IPS-15b (cell line): ENCODE results near the gene MARCHF3.

Experiments
- H3K27me3 ChIP-seq: one replicate; pipeline ENCODE4 v1.6.1; 2013; ENCODE audit warnings: low read length; ENCODE audit not compliant: control insufficient read depth, insufficient read depth
- H3K36me3 ChIP-seq: one replicate; pipeline ENCODE4 v1.6.1; 2013; ENCODE audit warnings: low read length; ENCODE audit not compliant: control insufficient read depth, insufficient read depth
- H3K4me1 ChIP-seq: one replicate; pipeline ENCODE4 v1.6.1; 2013; ENCODE audit warnings: mild to moderate bottlenecking, low read length; ENCODE audit not compliant: control insufficient read depth, insufficient read depth
- H3K4me3 ChIP-seq: one replicate; pipeline ENCODE4 v1.5.1; 2013; ENCODE audit warnings: low read depth, low read length
- H3K9ac ChIP-seq: one replicate; pipeline ENCODE4 v1.6.1; 2013; ENCODE audit warnings: low read depth, mild to moderate bottlenecking, low read length
- H3K9me3 ChIP-seq: one replicate; pipeline ENCODE4 v1.6.1; 2013; ENCODE audit warnings: mild to moderate bottlenecking, low read length; ENCODE audit not compliant: control insufficient read depth, insufficient read depth

MARCHF3 gene

DNA sequence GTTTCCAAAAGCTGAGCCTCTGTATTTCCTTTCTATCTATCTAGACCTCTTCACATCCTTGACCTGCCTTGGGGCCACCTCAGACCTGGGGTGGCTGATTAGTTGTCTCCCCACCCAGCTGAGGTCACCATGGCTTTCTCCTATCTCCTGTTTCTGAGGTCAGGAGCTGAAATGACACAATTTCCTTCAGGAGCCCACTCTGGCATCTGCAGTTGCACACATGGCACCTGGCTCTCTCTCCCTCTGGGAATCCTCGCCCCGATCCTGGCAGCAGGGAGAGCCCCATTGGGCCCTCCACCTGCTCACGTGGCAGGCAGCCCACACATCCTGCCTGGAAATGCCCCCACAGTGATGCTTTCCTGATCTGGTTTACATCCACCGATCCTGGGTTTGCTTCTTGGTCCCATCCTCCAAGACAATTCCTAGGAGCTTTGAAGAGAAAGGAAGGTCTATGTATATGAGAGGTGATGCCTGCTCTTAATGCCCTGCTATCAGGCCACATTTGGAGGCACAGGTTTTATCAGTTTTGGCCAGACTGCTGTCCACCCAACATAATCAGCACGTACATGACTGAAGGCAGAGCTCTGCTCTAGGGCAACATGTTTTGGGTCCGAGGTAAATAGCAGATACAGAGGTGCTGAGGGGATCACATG is 53.7 kb downstream of the MARCHF3 start:
- H3K4me1 ChIP-seq: peaks cover 3% of the 10 kb centered on the region

DNA sequence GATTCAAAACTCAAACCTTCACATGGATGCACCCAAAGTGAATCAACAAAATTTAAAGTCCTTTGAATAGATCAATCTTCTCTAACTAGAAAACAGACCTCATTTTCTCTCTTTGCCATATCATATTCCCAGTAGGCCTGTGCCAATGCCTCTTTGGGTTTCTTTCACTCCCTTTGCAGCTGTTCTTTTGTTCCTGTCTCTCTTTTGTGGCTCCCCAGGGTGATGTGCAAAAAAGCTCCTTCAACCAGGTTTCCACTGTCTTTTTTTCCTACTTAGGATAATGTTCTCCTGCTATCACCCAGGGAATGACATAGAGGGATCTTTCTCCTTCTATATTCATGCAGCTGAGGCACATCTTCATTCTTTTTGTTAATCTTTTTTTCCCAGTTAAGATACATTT is 54.6 kb downstream of the MARCHF3 start:
- H3K4me3 ChIP-seq: no peak overlapping the region
- H3K9me3 ChIP-seq: no peaks in the 10 kb centered on the region
- H3K4me1 ChIP-seq: peaks cover 3% of the 10 kb centered on the region
- H3K27me3 ChIP-seq: no peaks in the 10 kb centered on the region
- no peak overlapping the region for H3K9ac ChIP-seq
- H3K36me3 ChIP-seq: no peaks in the 10 kb centered on the region

More for the DNA sequence above, 53.7 kb downstream of the MARCHF3 start:
- Histone ChIP-seq H3K4me3 (no peak overlapping the region), H3K36me3 (no peaks in the 10 kb centered on the region), H3K27me3 (no peaks in the 10 kb centered on the region), H3K9ac (no peak overlapping the region), H3K9me3 (no peaks in the 10 kb centered on the region)

- Histone ChIP-seq H3K9me3 (no peaks in the 10 kb centered on the region), H3K9ac (no peak overlapping the region), H3K36me3 (no peaks in the 10 kb centered on the region), H3K4me3 (no peak overlapping the region), H3K27me3 (no peaks in the 10 kb centered on the region), H3K4me1 (peaks cover 3% of the 10 kb centered on the region)
Observed at GRCh38 chr5:126973193-126973592, 57.2 kb downstream of the MARCHF3 start.

- Histone ChIP-seq H3K4me3 (no peak overlapping the region), H3K27me3 (no peaks in the 10 kb centered on the region), H3K4me1 (peaks cover 3% of the 10 kb centered on the region), H3K36me3 (no peaks in the 10 kb centered on the region), H3K9ac (no peak overlapping the region), H3K9me3 (no peaks in the 10 kb centered on the region)
Observed at GRCh38 chr5:126972062-126972895, 58.1 kb downstream of the MARCHF3 start.

GRCh38 chr5:126971455-126972031 is 58.8 kb downstream of the MARCHF3 start:
- H3K9ac ChIP-seq: no peak overlapping the region
- no peaks in the 10 kb centered on the region for H3K27me3 ChIP-seq
- no peaks in the 10 kb centered on the region for H3K36me3 ChIP-seq
- H3K9me3 ChIP-seq: no peaks in the 10 kb centered on the region
- H3K4me3 ChIP-seq: no peak overlapping the region
- peaks cover 3% of the 10 kb centered on the region for H3K4me1 ChIP-seq

- Histone ChIP-seq H3K4me3 (no peak overlapping the region), H3K9ac (no peak overlapping the region), H3K27me3 (no peaks in the 10 kb centered on the region), H3K36me3 (no peaks in the 10 kb centered on the region), H3K9me3 (no peaks in the 10 kb centered on the region), H3K4me1 (peaks cover 3% of the 10 kb centered on the region)
Observed at GRCh38 chr5:126970517-126971017, 59.8 kb downstream of the MARCHF3 start.

DNA sequence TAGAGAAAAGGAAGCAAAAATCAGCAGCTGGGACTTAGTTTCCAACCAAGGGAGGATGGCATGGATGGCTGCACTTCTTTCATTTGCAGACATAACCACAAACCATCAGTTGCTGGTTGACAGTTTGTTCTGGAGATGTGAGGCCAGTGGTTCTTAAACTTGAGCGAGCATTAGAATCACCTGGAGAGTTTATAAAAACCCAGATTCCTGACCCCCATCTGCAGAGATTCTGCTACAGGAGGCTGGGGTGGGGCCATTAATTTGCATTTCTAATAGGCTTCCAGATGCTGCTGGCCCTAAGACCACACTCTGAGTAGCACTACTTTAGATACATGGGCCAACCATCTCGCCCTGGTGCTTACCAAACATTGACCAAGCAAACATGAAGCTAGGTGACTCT is 60.8 kb downstream of the MARCHF3 start:
- Histone ChIP-seq H3K4me1 (peaks cover 3% of the 10 kb centered on the region), H3K9me3 (no peaks in the 10 kb centered on the region), H3K36me3 (no peaks in the 10 kb centered on the region), H3K9ac (no peak overlapping the region), H3K4me3 (no peak overlapping the region), H3K27me3 (no peaks in the 10 kb centered on the region)

DNA sequence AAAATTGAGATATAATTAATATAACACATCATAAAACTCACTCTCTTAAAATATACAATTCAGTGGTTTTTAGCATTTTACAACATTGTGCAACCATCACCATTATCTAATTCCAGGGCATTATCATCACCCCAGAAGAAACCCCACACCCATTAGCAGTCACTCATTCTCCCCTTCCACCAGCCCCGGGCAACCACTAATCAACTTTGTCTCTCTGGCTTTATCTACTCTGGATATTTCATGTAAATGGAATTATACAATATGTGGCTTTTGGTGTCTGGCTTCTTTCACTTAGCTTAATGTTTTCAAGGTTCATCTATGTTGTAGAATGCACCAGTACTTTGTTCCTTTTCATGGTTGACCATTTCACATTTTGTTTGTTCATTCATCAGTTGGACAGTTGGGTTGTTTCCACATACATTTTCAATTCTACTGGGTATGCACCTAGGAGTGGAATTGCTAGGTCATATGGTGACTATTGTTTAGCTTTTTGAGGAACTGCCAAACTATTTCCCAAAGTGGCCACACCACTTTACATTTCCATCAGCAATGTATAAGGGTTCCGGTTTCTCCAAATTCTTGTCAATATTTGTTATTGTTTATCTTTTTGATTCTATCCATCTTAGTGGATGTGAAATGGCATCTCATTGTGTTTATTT is 62.4 kb downstream of the MARCHF3 start:
- Histone ChIP-seq H3K36me3 (no peaks in the 10 kb centered on the region), H3K27me3 (no peaks in the 10 kb centered on the region), H3K9me3 (no peaks in the 10 kb centered on the region), H3K4me1 (no peaks in the 10 kb centered on the region), H3K9ac (no peak overlapping the region), H3K4me3 (no peak overlapping the region)

- peaks cover 2% of the 10 kb centered on the region for H3K4me1 ChIP-seq
Observed at GRCh38 chr5:126965487-126965886, 64.9 kb downstream of the MARCHF3 start.

DNA sequence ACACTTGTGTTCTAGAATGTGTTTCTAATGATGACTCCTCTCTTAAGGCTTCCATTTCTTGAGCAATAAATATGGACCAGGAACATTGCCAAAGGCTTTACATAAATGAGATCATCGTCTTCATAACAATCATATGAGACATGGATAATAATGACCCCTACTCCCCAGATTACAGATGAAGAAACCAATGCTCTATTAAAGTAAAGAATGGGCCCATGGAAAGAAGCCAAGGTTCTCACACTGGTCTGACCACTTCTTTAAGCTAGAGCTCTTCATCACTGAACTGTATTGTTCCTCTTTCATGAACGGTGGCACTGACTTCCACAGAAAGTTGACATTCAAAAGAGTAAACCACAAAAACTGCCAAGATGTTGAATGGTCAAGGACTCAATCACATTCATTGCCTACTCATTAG is 65.3 kb downstream of the MARCHF3 start:
- no peaks in the 10 kb centered on the region for H3K36me3 ChIP-seq
- H3K4me3 ChIP-seq: no peak overlapping the region
- no peaks in the 10 kb centered on the region for H3K27me3 ChIP-seq
- peaks cover 2% of the 10 kb centered on the region for H3K4me1 ChIP-seq
- no peak overlapping the region for H3K9ac ChIP-seq
- no peaks in the 10 kb centered on the region for H3K9me3 ChIP-seq

More at GRCh38 chr5:126965487-126965886, 64.9 kb downstream of the MARCHF3 start:
- no peaks in the 10 kb centered on the region for H3K27me3 ChIP-seq
- H3K9ac ChIP-seq: no peak overlapping the region
- H3K36me3 ChIP-seq: no peaks in the 10 kb centered on the region
- H3K4me3 ChIP-seq: no peak overlapping the region
- no peaks in the 10 kb centered on the region for H3K9me3 ChIP-seq

DNA sequence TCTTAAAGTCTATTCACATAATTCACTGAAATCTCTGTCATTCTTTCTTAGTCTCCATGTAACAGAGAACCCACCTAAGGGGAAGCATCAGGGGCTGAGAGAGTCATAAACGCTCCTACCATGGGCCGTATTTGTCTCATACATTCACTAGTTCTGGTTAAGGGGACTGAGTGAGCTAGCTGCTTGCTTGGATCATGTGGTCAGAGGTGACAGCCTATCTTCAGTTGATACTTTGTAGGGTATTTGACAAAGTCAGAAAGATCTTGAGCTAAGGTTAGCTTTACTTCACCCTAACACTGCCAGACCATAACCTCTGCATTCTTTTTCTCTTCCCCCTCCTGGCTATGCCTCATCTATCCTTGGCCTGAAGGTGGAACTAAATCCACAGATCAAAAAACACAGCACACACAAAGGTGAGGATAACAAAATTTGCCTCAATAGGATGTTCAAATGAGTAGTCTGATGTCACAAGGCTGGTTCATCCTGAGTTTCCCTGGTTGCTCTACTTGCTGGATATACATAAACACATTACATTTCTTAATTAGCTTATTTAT is 66.5 kb downstream of the MARCHF3 start:
- no peaks in the 10 kb centered on the region for H3K9me3 ChIP-seq
- no peaks in the 10 kb centered on the region for H3K27me3 ChIP-seq
- no peaks in the 10 kb centered on the region for H3K36me3 ChIP-seq
- H3K4me3 ChIP-seq: no peak overlapping the region
- no peak overlapping the region for H3K9ac ChIP-seq
- H3K4me1 ChIP-seq: peaks cover 2% of the 10 kb centered on the region
